CD4-positive, alpha-beta T cell treated with Interleukin-15 for 4 hours (primary cell): ENCODE data around the gene FASTK.
A peak's percentile ranks its signal among the peaks of the same experiment; 100 is the strongest.

Experiments used
- DNase-seq: peaks from one replicate; pipeline ENCODE4 v3.0.0-alpha.2; 2020; ENCODE audit warnings: low spot score

The FASTK gene

GRCh38 chr7:151099486-151100211 is 19.0 kb upstream of the FASTK start:
- no peak for DNase-seq

GRCh38 chr7:151095828-151096475 is 15.3 kb upstream of the FASTK start:
- no peak for DNase-seq

GRCh38 chr7:151095123-151095797 is 14.7 kb upstream of the FASTK start:
- no peak for DNase-seq

- DNase-seq: no peak
Measured at GRCh38 chr7:151094675-151095074, 14.1 kb upstream of the FASTK start.

GRCh38 chr7:151093748-151094147 is 13.1 kb upstream of the FASTK start:
- no peak for DNase-seq

- no peak for DNase-seq
Measured at GRCh38 chr7:151091988-151092387, 11.4 kb upstream of the FASTK start.

GRCh38 chr7:151091431-151091830 is 10.8 kb upstream of the FASTK start:
- DNase-seq: no peak

- no peak for DNase-seq
Measured at GRCh38 chr7:151091003-151091402, 10.4 kb upstream of the FASTK start.

GRCh38 chr7:151089893-151090730 is 9.5 kb upstream of the FASTK start:
- DNase-seq: no peak

GRCh38 chr7:151088856-151089699 is 8.5 kb upstream of the FASTK start:
- no peak for DNase-seq

GRCh38 chr7:151088019-151088855 is 7.6 kb upstream of the FASTK start:
- DNase-seq: no peak

- peak; percentile 21 for DNase-seq
Measured at GRCh38 chr7:151087245-151088018, 6.8 kb upstream of the FASTK start.

GRCh38 chr7:151086802-151087244 is 6.2 kb upstream of the FASTK start:
- no peak for DNase-seq

GRCh38 chr7:151085691-151086620 is 5.3 kb upstream of the FASTK start, which contains the start of gene AGAP3:
Gene AGAP3 (plus strand): TSS chr7:151086475. CDS start chr7:151086742, 267 bp downstream.
- peak; percentile 36 for DNase-seq

- no peak for DNase-seq
Measured at GRCh38 chr7:151085329-151085690, 4.7 kb upstream of the FASTK start.

GRCh38 chr7:151083824-151084160 is 3.2 kb upstream of the FASTK start:
- DNase-seq: no peak

GRCh38 chr7:151083071-151083823 is 2.6 kb upstream of the FASTK start, which contains the start of gene TMUB1:
Gene TMUB1 (minus strand): TSS chr7:151083493. CDS start chr7:151082563, 930 bp downstream.
- peak; percentile 84 for DNase-seq
